Left hindlimb (tissue), 1 donor: Measurements from ENCODE around the gene SAYSD1.
"Not testable (repeated sequence)": the region's sequence is repeated elsewhere in the genome, so short reads cannot be mapped to it uniquely, and the experiment has no call there.

Experiments
- DNase-seq: peaks from one replicate; pipeline ENCODE4 v3.0.0-alpha.2; 2018

Gene SAYSD1, protein sequence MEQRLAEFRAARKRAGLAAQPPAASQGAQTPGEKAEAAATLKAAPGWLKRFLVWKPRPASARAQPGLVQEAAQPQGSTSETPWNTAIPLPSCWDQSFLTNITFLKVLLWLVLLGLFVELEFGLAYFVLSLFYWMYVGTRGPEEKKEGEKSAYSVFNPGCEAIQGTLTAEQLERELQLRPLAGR

DNA sequence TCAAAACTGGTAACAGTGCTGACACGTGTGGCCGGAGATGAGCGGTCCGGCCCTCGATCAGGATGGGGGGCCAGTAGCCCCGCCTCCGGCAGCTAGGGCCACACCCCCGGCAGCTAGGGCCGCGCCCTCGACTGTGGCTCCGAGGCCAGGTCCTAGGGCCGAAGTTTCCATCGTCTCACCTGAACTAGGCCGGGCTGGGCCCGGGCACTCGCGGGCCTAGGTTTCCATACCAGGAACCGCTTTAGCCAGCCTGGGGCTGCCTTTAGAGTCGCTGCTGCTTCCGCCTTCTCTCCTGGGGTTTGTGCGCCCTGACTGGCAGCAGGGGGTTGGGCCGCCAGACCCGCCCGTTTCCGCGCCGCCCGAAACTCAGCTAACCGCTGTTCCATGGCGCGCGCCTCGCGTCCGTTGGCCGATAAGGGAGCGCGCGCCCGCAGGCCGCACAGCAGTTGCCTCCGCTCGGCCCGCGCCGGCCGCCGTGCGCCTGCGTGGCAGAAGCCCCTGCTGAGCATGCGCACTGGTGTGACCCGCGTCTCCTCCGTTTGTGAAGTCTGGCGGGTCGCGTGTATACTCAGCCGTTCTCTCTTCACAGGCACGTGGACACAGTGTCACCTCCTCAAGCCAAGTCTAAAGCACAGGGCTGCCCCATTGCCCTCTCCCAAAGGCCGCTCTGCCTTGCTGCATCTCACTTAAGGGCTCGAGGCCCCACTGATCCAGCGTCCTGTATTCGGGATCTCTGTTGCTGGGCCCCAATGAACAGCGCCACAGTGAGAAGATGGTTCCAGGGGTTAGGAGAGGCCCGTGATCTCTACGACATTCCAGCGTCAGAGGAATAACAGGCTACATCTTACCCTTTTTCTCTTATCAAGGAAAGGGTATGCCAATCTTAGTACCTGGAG is at the start of gene SAYSD1:
TSS of gene SAYSD1 (minus strand) at position 483 of the 896 bp plus-strand sequence. CDS start at position 386, 97 bp downstream.
- DNase-seq: peak; percentile 93

- DNase-seq: no peak
Measured at GRCh38 chr6:39157511-39157910, 42.5 kb upstream of the SAYSD1 start.

GRCh38 chr6:39156801-39157200 is 41.8 kb upstream of the SAYSD1 start:
- no peak for DNase-seq

- DNase-seq: no peak
Measured at GRCh38 chr6:39154705-39155104, 39.7 kb upstream of the SAYSD1 start.

DNA sequence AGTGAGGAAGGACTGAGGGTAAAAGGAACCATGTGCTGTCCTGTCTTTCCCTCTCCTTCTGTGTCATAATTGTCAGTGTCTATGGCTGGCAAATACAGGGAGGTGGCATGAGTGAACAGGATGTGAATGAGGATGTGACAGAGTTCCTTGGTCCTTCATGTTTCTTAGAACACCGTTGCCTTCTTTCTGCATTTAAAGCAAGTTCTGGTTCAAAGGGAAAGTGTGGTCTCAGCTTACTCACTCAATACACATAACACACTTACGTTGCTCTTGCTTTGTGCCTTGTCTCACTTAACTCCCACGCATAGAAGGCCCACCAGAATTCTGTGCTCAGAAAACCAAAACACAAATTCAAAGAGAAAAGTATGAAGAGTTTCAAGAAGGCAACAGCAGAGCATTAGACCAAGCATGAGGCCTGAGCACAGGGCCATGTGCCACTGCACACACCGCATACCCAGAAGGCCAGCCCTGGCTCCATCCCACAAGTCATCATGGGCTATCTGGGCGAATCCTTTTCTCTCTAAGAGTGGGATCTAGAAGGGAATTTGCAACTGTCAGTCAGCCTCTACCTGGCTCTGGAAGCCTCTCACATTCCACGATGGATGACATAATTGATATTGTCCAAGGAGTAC is 38.9 kb upstream of the SAYSD1 start:
- DNase-seq: no peak

DNA sequence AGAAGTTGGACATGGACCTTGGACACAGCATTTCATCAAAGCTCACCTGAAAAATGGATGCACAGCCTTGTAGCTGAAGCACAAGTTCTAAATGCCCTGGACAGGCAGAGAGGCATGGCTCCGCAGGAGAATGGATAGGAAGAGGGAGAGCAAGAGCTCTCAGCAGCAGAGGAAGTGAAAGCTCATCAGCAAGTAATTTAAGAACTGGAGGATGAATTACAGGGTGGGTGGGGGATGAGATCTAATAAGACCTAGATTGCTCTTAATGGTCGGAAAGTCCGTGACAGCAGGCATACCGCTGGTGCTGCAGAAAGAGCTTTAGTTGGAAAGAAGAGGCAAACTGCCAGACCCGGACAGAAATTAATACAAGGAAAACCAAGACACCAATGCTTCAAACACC is 37.3 kb upstream of the SAYSD1 start:
- no peak for DNase-seq

GRCh38 chr6:39151211-39151610 is 36.2 kb upstream of the SAYSD1 start:
- no peak for DNase-seq

- DNase-seq: no peak
Measured at GRCh38 chr6:39144481-39145173, 29.6 kb upstream of the SAYSD1 start.

GRCh38 chr6:39143238-39143930 is 28.4 kb upstream of the SAYSD1 start:
- DNase-seq: no peak

DNA sequence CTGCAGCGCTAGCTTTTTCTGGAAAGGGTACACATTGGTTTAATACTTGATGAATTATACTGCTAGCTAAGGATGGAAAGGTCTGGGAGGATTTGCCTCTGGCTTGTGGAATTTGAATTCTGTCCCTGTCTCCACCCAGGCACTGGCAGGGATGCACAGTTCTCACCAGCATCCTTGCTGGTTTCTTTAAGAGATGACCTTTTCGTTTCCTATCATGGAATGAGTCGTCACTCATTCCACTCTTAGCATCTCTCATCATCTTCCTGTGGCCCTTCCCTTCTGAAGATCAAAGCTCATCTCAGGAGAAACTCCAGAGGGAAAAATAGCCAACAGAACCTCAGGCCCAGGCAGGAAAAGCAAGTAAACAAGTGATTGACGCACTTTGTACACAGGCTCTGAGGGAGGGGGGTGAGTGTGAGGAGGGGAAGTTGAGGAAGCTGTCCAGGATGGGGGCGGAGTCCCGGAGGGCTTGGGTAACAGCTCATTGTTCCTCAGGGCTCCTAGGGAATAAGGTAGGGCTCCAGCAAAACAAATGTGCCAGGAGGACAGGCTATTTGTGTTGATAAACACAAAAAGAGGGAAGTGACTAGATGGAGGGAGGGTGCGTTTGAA is 25.7 kb upstream of the SAYSD1 start:
- no peak for DNase-seq

DNA sequence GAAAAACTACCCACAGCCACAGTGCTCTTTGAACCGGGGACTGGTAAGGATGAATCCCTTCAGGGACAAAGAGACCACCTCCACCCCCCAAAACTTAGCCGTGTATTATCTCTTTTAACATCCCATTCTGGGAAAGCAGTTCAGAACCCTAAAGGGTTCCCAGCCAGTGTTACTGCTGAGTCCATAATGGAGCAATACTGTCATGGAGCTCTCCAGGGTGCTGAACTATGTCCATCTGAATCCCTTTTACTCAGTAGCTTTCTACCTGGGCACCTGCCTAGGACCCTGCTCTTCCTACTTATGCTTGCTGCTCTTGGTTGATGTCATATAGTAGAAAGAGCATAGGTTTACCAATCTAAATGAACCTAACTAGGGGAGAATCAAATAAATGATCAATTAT is 22.3 kb upstream of the SAYSD1 start:
- DNase-seq: peak; percentile 35

GRCh38 chr6:39136207-39136606 is 21.2 kb upstream of the SAYSD1 start:
- DNase-seq: not testable (repeated sequence)

- DNase-seq: not testable (repeated sequence)
Measured at GRCh38 chr6:39134761-39135160, 19.8 kb upstream of the SAYSD1 start.

DNA sequence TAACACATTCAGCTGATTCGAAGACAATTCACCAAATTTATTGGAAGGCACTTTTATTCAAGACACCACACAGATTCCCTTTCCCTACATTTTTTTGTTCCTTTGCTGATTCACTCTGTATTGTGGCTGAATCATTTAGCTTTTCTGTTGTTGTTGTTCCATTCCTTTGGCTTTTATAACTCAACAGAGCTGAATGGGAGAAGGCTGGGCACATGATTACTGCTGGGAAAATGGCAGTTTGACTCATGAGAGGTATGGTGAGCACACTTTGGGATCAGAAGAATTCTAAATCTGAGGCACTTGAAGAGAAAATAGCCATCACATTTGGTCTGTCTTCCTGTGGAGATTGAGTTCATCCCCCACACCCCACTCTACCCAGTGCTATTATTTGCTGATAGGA is 15.7 kb upstream of the SAYSD1 start:
- no peak for DNase-seq

DNA sequence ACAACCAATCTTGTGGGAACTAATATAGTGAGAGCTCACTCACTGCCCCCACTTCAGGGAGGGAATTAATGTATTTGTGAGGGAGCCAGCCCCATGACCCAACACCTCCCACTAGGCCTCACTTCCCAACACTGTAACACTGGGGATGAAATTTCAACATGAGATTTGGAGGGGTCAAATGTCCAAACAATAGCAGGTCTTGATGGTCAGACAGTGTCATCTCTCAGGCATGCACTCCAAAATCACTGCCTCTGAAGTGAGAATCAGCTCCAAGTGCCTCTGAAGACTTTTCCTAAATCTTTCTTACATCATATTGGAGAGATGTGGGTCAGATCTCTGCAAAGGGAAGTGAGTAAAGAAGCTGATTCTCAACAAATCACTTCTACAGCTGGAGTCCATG is 13.8 kb upstream of the SAYSD1 start:
- no peak for DNase-seq

GRCh38 chr6:39128106-39128505 is 13.1 kb upstream of the SAYSD1 start:
- DNase-seq: no peak

DNA sequence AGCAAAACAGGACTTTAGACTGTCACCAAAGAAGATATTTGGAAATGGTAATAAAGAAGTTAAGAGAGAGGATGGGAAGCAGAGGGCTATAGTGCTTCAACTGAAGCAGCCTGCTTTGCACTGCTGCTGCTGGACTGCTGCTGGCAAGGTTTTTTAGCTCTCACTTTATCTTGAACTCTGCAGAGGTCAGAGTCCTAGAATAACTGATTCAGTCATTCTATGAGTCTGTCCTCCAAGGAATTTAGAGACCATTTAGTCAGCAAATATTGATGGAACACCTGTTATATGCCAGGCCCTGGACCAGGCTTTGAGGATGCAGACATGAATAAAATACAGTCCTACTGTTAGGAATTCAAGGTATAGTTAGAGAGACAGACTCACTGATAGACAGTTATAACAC is 9.1 kb upstream of the SAYSD1 start:
- no peak for DNase-seq

DNA sequence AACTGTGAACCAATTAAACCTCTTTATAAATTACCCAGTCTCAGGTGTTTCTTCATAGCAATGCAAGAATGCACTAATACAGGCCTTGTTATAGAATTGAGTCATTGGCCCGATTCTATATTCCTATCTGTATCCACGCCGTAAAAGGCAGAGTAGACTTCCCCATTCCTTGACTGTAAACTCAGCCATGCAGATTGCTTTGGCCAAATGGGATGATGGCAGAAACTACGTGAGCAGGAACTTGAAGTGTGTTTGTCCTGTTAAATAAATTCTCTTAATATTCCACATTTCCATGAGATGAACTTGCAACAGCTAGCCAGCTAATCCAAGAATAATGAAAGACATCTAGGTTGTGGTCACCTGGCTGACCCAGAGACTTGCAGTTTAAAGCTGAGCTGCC is 3.9 kb upstream of the SAYSD1 start:
- DNase-seq: no peak

DNA sequence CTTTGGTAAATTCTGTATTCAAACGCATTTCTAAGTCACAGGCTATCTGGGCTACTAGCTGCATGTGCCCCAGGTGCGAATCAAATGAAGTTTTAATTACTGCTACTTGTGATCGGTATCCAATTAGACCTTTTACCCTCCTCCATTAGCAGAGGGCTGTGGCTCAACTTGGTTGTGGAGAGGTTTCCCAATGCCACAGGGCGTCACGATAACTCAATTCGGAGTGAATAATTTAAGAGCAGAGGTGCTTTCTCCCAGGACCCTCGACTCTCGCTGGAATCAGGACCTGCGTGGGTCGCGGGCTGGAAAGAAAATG is 640 bp downstream of the SAYSD1 start:
- no peak for DNase-seq

DNA sequence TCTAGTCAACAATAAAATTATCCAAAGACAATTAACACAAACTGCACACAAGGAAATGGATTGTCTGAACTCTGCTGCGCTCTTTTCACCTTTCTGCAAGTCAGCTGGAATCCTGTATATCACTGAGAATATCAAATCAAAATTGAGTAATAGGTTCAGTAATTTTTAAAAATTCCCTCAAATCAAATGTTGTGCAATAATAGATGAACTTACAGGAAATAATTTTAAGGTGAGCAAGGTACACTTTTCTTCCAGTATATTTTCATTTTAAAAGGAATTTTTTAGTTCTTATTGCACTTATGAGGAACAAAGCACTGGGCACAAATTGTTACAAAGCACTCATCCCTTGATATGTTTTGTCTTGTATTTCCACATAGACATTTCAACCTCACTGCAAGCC is 1.2 kb downstream of the SAYSD1 start:
- DNase-seq: no peak

GRCh38 chr6:39111280-39111679 is 3.7 kb downstream of the SAYSD1 start:
- no peak for DNase-seq
